ENCODE measurements around the gene KIAA0232. TPM values are rescaled to one million over a fixed set of nuclear protein-coding genes. Genes with fewer than 3 reads are reported as not detected.

The KIAA0232 gene
- total and polyA plus RNA-seq, 2 of the 8 experiments (the other 6 are each of a cell fraction or from before 2014, with no cell fraction given), result 5.6 to 23.3 TPM

DNA sequence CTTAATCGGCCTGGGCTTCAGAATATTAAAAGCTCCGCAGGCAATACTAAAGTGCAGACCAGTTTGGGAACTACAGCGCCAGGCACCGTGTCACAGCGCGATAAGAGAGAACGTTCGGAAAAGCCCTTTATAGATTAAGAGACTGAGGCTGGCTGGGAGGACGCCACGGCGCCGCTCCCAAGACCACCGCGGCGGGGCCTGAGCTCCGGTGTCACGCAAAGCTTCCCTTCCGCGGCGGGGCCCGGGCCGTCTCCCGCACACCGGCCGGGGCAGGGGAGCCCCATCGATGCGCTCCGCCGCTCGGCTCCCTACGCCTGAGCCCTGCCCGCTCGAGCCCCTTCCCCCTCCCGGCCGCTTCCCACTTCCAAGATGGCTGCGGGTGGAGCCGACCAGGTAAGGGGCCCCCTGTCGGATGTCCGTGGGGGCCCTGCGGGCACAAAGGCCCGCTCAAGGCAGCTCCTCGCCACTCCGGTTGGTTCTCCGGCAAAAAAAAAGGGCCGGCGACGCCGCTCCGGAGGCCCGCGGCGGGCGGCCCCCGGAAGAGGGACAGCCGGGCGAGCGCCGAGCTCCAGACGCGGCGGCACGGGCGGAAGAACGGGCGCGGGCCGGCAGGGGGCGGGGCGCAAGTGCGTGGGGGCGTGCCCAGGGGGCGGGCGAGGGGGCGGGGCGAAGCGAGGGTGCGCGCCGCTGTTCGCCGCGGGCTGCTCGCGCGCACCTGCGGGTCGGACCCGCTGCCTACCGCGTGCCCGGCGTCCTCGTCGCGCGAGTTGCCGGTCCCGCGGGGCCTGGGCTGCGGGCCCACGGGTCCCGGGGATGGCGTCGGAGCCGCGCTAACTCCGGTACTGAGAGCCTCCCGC is 126.8 kb downstream of the KIAA0232 start, which contains the start of gene TBC1D14 (continued):
- peak; percentile 40; the same call in 1 of the 2 replicates for TF ChIP-seq SP1 (IDR thresholded peaks at IDR 0.05; ENCODE audit: low read depth, low read length)
- no peak for TF ChIP-seq SP2 (IDR thresholded peaks at IDR 0.05; ENCODE audit: low read length)
- 0 out of 2 replicates have a peak, but pooled peaks have one; percentile 24 for TF ChIP-seq NRF1 (IDR thresholded peaks at IDR 0.05; ENCODE audit: low read depth, low read length)
- no peak for TF ChIP-seq CEBPB (IDR thresholded peaks at IDR 0.05; ENCODE audit: low read depth, low read length)
- no peak for TF ChIP-seq TCF12 (IDR thresholded peaks at IDR 0.05; ENCODE audit: low read depth, low read length)
- TF ChIP-seq SRF (IDR thresholded peaks at IDR 0.05; ENCODE audit: low read depth, low read length), result peak; percentile 73
- no peak for TF ChIP-seq CHD2 (IDR thresholded peaks at IDR 0.05; ENCODE audit: low read length)
- TF ChIP-seq SIN3A (conservative IDR thresholded peaks at IDR 0.05 in 1 of 2, IDR thresholded peaks at IDR 0.05 in 1 of 2; ENCODE audit: low read depth in 1 of 2, low read length in 2 of 2), result peak in 1 of 2 experiments; percentile 69; a peak in 1 of 4 replicates
- TF ChIP-seq POLR2AphosphoS5 (IDR thresholded peaks at IDR 0.05; ENCODE audit: low read depth, low read length), result peak; percentile 23; the same call in 1 of the 2 replicates
- TF ChIP-seq, protein P1, sequence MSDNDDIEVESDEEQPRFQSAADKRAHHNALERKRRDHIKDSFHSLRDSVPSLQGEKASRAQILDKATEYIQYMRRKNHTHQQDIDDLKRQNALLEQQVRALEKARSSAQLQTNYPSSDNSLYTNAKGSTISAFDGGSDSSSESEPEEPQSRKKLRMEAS (IDR thresholded peaks at IDR 0.05), result no peak
- no peak for TF ChIP-seq SIX5 (IDR thresholded peaks at IDR 0.05; ENCODE audit: low read depth, low read length)
- no peak for TF ChIP-seq POU5F1 (IDR thresholded peaks at IDR 0.05; ENCODE audit: low read depth, low read length)

All from H1 (cell line).